Superior temporal gyrus (tissue), 1 donor: ENCODE measurements around the gene ACIN1.
"Not testable (repeated sequence)": the region's sequence is repeated elsewhere in the genome, so short reads cannot be mapped to it uniquely, and the experiment has no call there.

ENCODE experiments used
- DNase-seq: peaks from one replicate; pipeline ENCODE4 v3.0.0-alpha.2; 2016; ENCODE audit errors: extremely low spot score

The ACIN1 gene

GRCh38 chr14:23015618-23016017 is 79.3 kb downstream of the ACIN1 start:
- no peak for DNase-seq

DNA sequence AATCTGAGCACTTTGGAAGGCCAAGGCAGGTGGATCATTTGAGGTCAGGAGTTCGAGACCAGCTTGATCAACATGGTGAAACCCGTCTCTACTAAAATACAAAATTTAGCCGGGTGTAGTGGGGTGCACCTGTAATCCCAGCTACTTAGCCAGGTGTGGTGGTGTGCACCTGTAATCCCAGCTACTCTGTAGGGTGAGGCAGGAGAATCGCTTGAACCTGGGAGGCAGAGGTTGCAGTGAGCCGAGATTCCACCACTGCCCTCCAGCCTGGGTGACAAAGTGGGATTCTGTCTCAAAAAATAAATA is 81.2 kb downstream of the ACIN1 start:
- DNase-seq = not testable (repeated sequence)

GRCh38 chr14:23013054-23013748 is 81.7 kb downstream of the ACIN1 start:
- DNase-seq = no peak

DNA sequence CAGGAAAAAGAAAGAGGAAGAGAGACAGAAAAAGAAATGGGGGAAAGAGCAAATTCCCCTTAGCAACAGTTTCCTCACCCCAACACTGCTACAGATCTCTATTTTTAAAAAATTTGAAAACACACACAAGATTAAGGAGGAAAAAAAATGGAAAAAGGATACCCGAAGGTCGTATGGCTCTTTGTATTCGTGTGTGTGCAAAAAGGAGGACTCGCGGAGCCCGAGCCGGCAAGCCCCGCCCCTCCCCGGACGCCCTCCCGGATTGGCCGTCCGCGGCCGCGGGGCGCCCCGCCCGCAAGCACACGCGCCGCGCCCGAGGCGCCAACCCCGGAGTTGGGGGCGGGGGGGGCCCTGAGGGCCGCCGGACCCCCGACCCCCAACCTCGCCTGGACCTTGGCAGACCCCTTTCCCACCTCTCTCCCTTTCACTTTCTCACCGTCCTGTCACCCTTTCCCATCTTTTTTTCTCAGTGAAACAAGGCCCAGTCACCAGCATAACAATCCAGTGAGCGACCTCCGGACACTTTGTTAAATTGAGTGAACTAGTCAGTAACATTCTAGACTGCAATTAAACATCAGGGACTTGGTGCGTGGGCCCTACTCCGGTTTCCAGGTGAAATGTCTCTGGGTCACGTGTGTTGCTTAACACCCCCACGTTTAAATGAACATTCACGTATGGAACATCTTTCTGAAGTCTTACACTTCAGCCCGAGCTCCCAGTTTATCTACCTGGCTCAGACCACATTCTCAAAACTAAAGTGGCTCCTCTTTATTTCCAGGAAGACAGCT is 84.8 kb downstream of the ACIN1 start, which contains the start of gene C14orf93:
TSS of gene C14orf93 (minus strand) at position 205 of the 788 bp plus-strand sequence. CDS start 11,120 bp downstream, outside the sequence.
- peak; percentile 71 for DNase-seq

DNA sequence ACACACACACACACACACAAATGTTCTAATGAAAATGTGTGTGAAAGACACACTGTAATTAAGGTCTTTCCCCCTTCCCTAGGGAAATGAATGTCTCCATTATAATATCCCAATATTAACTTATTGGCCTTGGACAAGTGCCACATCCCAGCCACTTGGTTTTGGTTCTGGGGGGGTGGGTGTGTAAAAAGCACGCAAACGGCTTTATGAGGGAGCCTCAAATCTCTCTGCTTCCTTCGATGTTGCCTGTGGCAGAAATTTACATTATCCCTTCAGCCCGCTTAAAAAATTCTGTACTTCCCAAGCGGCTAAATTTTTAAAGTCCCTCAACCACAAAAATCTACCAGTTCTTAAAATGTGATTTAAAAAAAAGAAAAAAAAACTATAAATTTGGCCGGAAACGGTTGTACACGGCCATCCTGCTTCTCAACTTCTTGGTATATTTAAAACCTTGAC is 85.4 kb downstream of the ACIN1 start:
- DNase-seq = no peak

DNA sequence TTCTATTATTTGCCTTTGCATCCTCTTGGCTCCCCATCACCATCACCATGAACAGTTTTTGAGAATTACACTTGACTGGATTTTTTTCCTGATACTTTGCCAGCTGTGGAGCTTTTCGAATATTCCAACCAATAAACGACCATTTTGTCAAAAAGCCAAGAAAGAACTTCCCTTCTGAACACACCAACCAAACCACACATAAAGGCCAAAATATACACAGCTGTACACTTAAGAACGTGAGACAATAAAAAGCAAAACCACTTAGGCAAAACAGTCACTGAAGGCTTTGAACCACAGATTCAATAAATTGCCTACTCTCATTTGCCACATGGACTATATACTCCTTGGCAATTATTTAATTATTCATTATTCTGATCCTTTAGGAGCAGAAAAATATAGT is 86.1 kb downstream of the ACIN1 start:
- no peak for DNase-seq
